ENCODE data around the gene TFF1.
"Not testable (repeated sequence)": the region's sequence is repeated elsewhere in the genome, so short reads cannot be mapped to it uniquely, and the experiment has no call there.

The TFF1 gene

GRCh38 chr21:42412636-42412933 lies 46.2 kb upstream of the TFF1 start:
- no peak for TF ChIP-seq CTCF (conservative IDR thresholded peaks at IDR 0.05; ENCODE audit: control insufficient read depth, insufficient read depth, low read depth, low read length)
- DNase-seq (ENCODE audit: low read depth) = no peak
- no peak overlapping the region for H3K4me3 ChIP-seq (ENCODE audit: control insufficient read depth, low read depth, low read length)

- TF ChIP-seq CTCF (conservative IDR thresholded peaks at IDR 0.05; ENCODE audit: control insufficient read depth, insufficient read depth, low read depth, low read length) = no peak
- DNase-seq (ENCODE audit: low read depth) = no peak
- no peak overlapping the region for H3K4me3 ChIP-seq (ENCODE audit: control insufficient read depth, low read depth, low read length)
Observed at GRCh38 chr21:42411891-42412635, 45.7 kb upstream of the TFF1 start.

- no peak for DNase-seq (ENCODE audit: low read depth)
- H3K4me3 ChIP-seq (ENCODE audit: control insufficient read depth, low read depth, low read length) = no peak overlapping the region
- no peak for TF ChIP-seq CTCF (conservative IDR thresholded peaks at IDR 0.05; ENCODE audit: control insufficient read depth, insufficient read depth, low read depth, low read length)
Observed at GRCh38 chr21:42411197-42411869, 45.0 kb upstream of the TFF1 start.

- no peak overlapping the region for H3K4me3 ChIP-seq (ENCODE audit: control insufficient read depth, low read depth, low read length)
- TF ChIP-seq CTCF (conservative IDR thresholded peaks at IDR 0.05; ENCODE audit: control insufficient read depth, insufficient read depth, low read depth, low read length) = no peak
- DNase-seq (ENCODE audit: low read depth) = no peak
Observed at GRCh38 chr21:42409366-42409765, 43.0 kb upstream of the TFF1 start.

GRCh38 chr21:42408718-42409117 lies 42.4 kb upstream of the TFF1 start:
- not testable (repeated sequence) for DNase-seq (ENCODE audit: low read depth); H3K4me3 ChIP-seq (ENCODE audit: control insufficient read depth, low read depth, low read length)

GRCh38 chr21:42407476-42407875 lies 41.1 kb upstream of the TFF1 start:
- H3K4me3 ChIP-seq (ENCODE audit: control insufficient read depth, low read depth, low read length) = no peak overlapping the region
- no peak for DNase-seq (ENCODE audit: low read depth)
- TF ChIP-seq CTCF (conservative IDR thresholded peaks at IDR 0.05; ENCODE audit: control insufficient read depth, insufficient read depth, low read depth, low read length) = no peak

- TF ChIP-seq CTCF (conservative IDR thresholded peaks at IDR 0.05; ENCODE audit: control insufficient read depth, insufficient read depth, low read depth, low read length) = no peak
- no peak overlapping the region for H3K4me3 ChIP-seq (ENCODE audit: control insufficient read depth, low read depth, low read length)
- DNase-seq (ENCODE audit: low read depth) = no peak
Observed at GRCh38 chr21:42406866-42407265, 40.5 kb upstream of the TFF1 start.
